ENCODE results near the gene SDCBP2. TPM values are rescaled to one million over a fixed set of nuclear protein-coding genes. Genes with fewer than 3 reads are reported as not detected.

The SDCBP2 gene
- total RNA-seq, 1 donor from 2014 or later, result 1.6 TPM

DNA sequence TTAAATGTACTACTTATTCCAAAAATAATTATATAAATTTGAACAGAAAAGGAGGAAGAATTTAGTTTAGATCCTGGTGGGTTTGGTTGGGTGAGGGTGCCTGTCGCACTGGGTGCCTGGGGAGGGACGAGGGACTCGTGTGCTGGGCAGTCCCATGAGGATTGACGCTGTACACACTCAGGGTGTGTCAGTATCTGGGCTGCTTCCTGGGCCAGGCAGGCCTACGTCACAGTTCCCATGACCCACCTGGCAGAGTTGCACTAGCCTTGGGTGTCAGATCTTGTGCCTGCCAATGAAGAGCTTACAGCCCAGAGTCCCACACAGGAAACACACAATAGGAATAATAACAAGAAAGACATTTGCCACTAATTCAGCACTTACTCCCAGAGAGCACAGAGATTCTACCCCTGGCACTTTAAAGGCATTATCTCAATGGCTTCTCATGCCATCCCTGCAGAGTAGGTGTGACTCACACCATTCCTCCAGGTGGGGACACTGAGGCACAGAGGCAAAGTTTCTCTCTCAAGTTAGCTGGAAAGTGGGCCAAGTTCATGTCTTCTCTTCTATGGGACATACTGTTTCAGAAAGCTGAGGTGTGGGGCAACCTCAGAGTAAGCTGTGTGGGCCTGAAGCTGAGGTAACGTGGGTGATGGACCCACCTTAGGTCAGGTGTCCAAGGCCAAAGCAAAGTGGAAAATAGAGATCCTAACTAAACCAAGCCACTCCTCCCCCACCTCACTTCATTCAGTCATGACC, 1.3 kb upstream of the SDCBP2 start:
- Histone ChIP-seq H3K27me3 (no peaks in the 10 kb centered on the region), H2AFZ (replicated peaks) (no peak overlapping the region), H3K27ac (no peak overlapping the region), H3K9ac (no peak overlapping the region), H3K79me2 (ENCODE audit: low read depth) (peaks cover 72% of the 10 kb centered on the region), H3K9me3 (ENCODE audit: low read depth) (no peaks in the 10 kb centered on the region), H3K36me3 (no peaks in the 10 kb centered on the region), H4K20me1 (ENCODE audit: low read depth) (peaks cover 65% of the 10 kb centered on the region), H3K4me3 (no peak overlapping the region), H3K4me2 (no peak overlapping the region), H3F3A (ENCODE audit: low read depth) (no peaks in the 10 kb centered on the region), H3K4me1 (peaks cover 4% of the 10 kb centered on the region)
- DNase-seq (ENCODE audit: low spot score), result no peak
- TF ChIP-seq, protein P1, sequence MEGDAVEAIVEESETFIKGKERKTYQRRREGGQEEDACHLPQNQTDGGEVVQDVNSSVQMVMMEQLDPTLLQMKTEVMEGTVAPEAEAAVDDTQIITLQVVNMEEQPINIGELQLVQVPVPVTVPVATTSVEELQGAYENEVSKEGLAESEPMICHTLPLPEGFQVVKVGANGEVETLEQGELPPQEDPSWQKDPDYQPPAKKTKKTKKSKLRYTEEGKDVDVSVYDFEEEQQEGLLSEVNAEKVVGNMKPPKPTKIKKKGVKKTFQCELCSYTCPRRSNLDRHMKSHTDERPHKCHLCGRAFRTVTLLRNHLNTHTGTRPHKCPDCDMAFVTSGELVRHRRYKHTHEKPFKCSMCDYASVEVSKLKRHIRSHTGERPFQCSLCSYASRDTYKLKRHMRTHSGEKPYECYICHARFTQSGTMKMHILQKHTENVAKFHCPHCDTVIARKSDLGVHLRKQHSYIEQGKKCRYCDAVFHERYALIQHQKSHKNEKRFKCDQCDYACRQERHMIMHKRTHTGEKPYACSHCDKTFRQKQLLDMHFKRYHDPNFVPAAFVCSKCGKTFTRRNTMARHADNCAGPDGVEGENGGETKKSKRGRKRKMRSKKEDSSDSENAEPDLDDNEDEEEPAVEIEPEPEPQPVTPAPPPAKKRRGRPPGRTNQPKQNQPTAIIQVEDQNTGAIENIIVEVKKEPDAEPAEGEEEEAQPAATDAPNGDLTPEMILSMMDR (IDR thresholded peaks at IDR 0.05), result no peak
- TF ChIP-seq EZH2phosphoT487 (IDR thresholded peaks at IDR 0.05) (no peak), EZH2 (IDR thresholded peaks at IDR 0.05) (no peak)
- Mint-ChIP-seq H3K4me1 (peaks cover 13% of the 10 kb centered on the region), H3K9me3 (no peaks in the 10 kb centered on the region), H3K27ac (no peak overlapping the region), H3K36me3 (peaks cover 13% of the 10 kb centered on the region), H3K4me3 (no peak overlapping the region), H3K27me3 (ENCODE audit: insufficient read depth, low read depth) (no peaks in the 10 kb centered on the region)

DNA sequence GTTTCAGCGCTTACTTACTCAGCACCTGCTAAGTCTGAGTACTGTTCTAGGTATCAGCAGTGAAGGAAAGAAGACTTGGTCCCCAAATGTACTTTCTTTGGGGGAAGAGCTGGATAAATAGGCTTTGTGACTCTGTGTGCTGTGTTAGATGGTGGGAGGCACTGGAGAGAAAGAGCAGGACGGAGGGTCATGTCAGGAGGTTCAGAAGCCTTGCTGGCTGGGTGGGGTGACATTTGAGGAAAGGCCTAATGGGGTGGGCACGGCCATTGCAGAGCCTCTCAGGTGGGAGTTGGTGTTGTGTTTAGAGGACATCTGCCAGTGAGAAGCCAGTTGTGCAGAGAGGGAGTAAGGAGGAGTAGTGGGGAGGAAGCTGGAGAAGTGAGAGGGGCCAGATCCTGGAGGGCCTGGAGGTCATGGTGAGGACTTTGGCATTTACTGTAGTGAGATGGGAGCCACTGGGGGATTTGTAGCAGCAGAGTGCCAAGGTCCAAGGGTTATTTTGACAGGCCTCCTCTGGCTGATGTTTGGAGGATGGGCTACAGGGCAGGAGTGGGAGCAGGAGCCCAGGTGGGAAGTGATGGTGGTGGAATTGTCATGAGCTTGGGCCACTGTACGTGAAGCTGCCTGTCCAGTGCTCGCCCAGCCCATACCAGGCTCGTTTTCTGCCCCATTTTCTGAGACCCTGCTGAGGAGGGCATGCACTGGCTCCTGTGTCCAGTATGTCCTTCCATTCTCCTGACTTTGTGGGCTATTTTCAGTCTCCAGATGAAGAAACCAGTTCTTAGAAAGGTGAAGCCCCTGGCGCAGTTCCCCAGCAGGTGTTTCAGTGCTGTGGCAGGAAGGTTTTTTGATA, 886 bp downstream of the SDCBP2 start:
- Histone ChIP-seq H3K4me3 (no peak overlapping the region), H2AFZ (replicated peaks) (no peak overlapping the region), H3K79me2 (ENCODE audit: low read depth) (peaks cover 73% of the 10 kb centered on the region), H4K20me1 (ENCODE audit: low read depth) (peaks cover 54% of the 10 kb centered on the region), H3F3A (ENCODE audit: low read depth) (no peaks in the 10 kb centered on the region), H3K27ac (no peak overlapping the region), H3K9ac (peak overlapping the region; percentile 12), H3K36me3 (no peaks in the 10 kb centered on the region), H3K4me2 (no peak overlapping the region), H3K9me3 (ENCODE audit: low read depth) (no peaks in the 10 kb centered on the region), H3K27me3 (no peaks in the 10 kb centered on the region), H3K4me1 (peaks cover 4% of the 10 kb centered on the region)
- no peak for DNase-seq (ENCODE audit: low spot score)
- Mint-ChIP-seq H3K27me3 (ENCODE audit: insufficient read depth, low read depth) (no peaks in the 10 kb centered on the region), H3K9me3 (no peaks in the 10 kb centered on the region), H3K4me1 (peaks cover 16% of the 10 kb centered on the region), H3K36me3 (peaks cover 8% of the 10 kb centered on the region), H3K4me3 (no peak overlapping the region), H3K27ac (no peak overlapping the region)
- TF ChIP-seq EZH2 (IDR thresholded peaks at IDR 0.05) (no peak), EZH2phosphoT487 (IDR thresholded peaks at IDR 0.05) (no peak)
- TF ChIP-seq, protein P1 (IDR thresholded peaks at IDR 0.05), result no peak

DNA sequence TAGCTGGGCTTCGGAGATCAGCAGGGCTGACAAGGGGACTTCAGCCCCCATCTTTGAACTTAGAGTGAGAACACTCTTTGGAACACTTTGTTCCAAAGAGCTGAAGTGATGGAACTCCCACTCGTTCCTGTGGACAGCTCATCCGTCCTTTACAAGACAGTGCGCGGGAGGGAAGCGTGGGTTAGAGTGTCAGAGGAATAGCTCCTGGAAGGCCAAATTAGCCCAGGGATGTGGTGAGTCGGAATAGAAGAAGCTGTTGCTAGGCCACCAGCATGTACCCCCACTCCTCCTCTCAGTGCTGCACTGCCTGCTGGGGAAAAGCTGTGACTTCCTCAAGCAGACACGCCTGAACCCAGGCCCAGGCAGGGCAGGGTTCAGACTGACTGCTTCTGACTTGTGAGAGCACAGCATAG, 1.7 kb downstream of the SDCBP2 start:
- Histone ChIP-seq H4K20me1 (ENCODE audit: low read depth) (peaks cover 49% of the 10 kb centered on the region), H2AFZ (replicated peaks) (no peak overlapping the region), H3K27me3 (no peaks in the 10 kb centered on the region), H3K9me3 (ENCODE audit: low read depth) (no peaks in the 10 kb centered on the region), H3K9ac (no peak overlapping the region), H3K4me1 (peaks cover 4% of the 10 kb centered on the region), H3K4me3 (no peak overlapping the region), H3K36me3 (no peaks in the 10 kb centered on the region), H3K79me2 (ENCODE audit: low read depth) (peaks cover 67% of the 10 kb centered on the region), H3F3A (ENCODE audit: low read depth) (no peaks in the 10 kb centered on the region), H3K27ac (no peak overlapping the region), H3K4me2 (no peak overlapping the region)
- Mint-ChIP-seq H3K9me3 (no peaks in the 10 kb centered on the region), H3K27me3 (ENCODE audit: insufficient read depth, low read depth) (no peaks in the 10 kb centered on the region), H3K27ac (peak overlapping the region; percentile 57), H3K4me3 (peak overlapping the region; percentile 71), H3K4me1 (peaks cover 16% of the 10 kb centered on the region), H3K36me3 (peaks cover 4% of the 10 kb centered on the region)
- TF ChIP-seq, protein P1 (IDR thresholded peaks at IDR 0.05), result no peak
- TF ChIP-seq EZH2phosphoT487 (IDR thresholded peaks at IDR 0.05) (no peak), EZH2 (IDR thresholded peaks at IDR 0.05) (no peak)
- no peak for DNase-seq (ENCODE audit: low spot score)

Measured in neural progenitor cell (in vitro differentiated cells).